KMS-11 (cell line): ENCODE data around the gene FBXL17.

Experiments used
- H2AFZ ChIP-seq: fragments of 200-600 bp; sonication (generic); 2 replicates; pipeline ENCODE4 v1.6.1; 2016; ENCODE audit warnings: antibody characterized with exemption, mixed run types, low read depth
- H3K27ac ChIP-seq: fragments of 200-600 bp; sonication (generic); 2 replicates; pipeline ENCODE4 v1.6.1; 2016; ENCODE audit warnings: mild to moderate bottlenecking, mixed run types
- H3K27me3 ChIP-seq: fragments of 200-600 bp; sonication (generic); 2 replicates; pipeline ENCODE4 v1.6.1; 2017; ENCODE audit warnings: mild to moderate bottlenecking, low read depth, mixed run types, moderate library complexity; ENCODE audit not compliant: insufficient read depth
- H3K36me3 ChIP-seq: fragments of 200-600 bp; sonication (generic); 2 replicates; pipeline ENCODE4 v1.6.1; 2017; ENCODE audit warnings: mild to moderate bottlenecking, mixed run types; ENCODE audit not compliant: insufficient read depth
- H3K4me1 ChIP-seq: fragments of 200-600 bp; sonication (generic); 2 replicates; pipeline ENCODE4 v1.6.1; 2016; ENCODE audit warnings: mild to moderate bottlenecking, low read depth, mixed run types; ENCODE audit not compliant: poor library complexity, severe bottlenecking
- H3K4me2 ChIP-seq: fragments of 200-600 bp; sonication (generic); 2 replicates; pipeline ENCODE4 v1.7.0; 2016; ENCODE audit warnings: mild to moderate bottlenecking, mixed run types
- H3K4me3 ChIP-seq: fragments of 200-600 bp; sonication (generic); IDR thresholded peaks from 2 replicates; pipeline ENCODE4 v1.6.1; 2017; ENCODE audit warnings: low read depth, low read length, mixed read lengths; ENCODE audit not compliant: insufficient read depth
- H3K79me2 ChIP-seq: fragments of 200-600 bp; sonication (generic); 2 replicates; pipeline ENCODE4 v1.6.1; 2016; ENCODE audit warnings: low read depth, mixed run types; ENCODE audit not compliant: insufficient read depth
- H3K9ac ChIP-seq: fragments of 200-600 bp; sonication (generic); 2 replicates; pipeline ENCODE4 v1.6.1; 2016; ENCODE audit warnings: mild to moderate bottlenecking, mixed run types
- H4K20me1 ChIP-seq: fragments of 200-600 bp; sonication (generic); 2 replicates; pipeline ENCODE4 v1.6.1; 2016; ENCODE audit warnings: mild to moderate bottlenecking, mixed run types; ENCODE audit not compliant: insufficient read depth
- CTCF ChIP-seq: fragments of 200-600 bp; sonication (generic); conservative IDR thresholded peaks from 2 replicates; pipeline ENCODE4 v1.6.1; 2017; ENCODE audit warnings: low read depth, mild to moderate bottlenecking, antibody characterized with exemption, low read length, moderate library complexity, mixed read lengths

The FBXL17 gene

GRCh38 chr5:107815109-107815508, 566.8 kb downstream of the FBXL17 start:
- TF ChIP-seq CTCF, result no peak
- Histone ChIP-seq H3K9ac (no peak overlapping the region), H4K20me1 (no peaks in the 10 kb centered on the region), H3K27ac (no peak overlapping the region), H3K4me2 (no peak overlapping the region), H3K36me3 (no peaks in the 10 kb centered on the region), H3K4me1 (no peaks in the 10 kb centered on the region), H3K4me3 (no peak overlapping the region), H3K27me3 (no peaks in the 10 kb centered on the region), H2AFZ (no peak overlapping the region), H3K79me2 (no peaks in the 10 kb centered on the region)

GRCh38 chr5:107814183-107814827, 567.6 kb downstream of the FBXL17 start:
- Histone ChIP-seq H3K27ac (no peak overlapping the region), H2AFZ (no peak overlapping the region), H3K4me3 (no peak overlapping the region), H3K4me1 (no peaks in the 10 kb centered on the region), H4K20me1 (no peaks in the 10 kb centered on the region), H3K9ac (no peak overlapping the region), H3K4me2 (no peak overlapping the region), H3K79me2 (no peaks in the 10 kb centered on the region), H3K27me3 (no peaks in the 10 kb centered on the region), H3K36me3 (no peaks in the 10 kb centered on the region)
- TF ChIP-seq CTCF, result no peak

GRCh38 chr5:107813559-107813958, 568.3 kb downstream of the FBXL17 start:
- Histone ChIP-seq H2AFZ (no peak overlapping the region), H3K4me3 (no peak overlapping the region), H3K27ac (no peak overlapping the region), H3K79me2 (no peaks in the 10 kb centered on the region), H3K9ac (no peak overlapping the region), H3K27me3 (no peaks in the 10 kb centered on the region), H3K4me1 (no peaks in the 10 kb centered on the region), H3K4me2 (no peak overlapping the region), H3K36me3 (no peaks in the 10 kb centered on the region), H4K20me1 (no peaks in the 10 kb centered on the region)
- no peak for TF ChIP-seq CTCF

GRCh38 chr5:107812570-107813141, 569.2 kb downstream of the FBXL17 start:
- Histone ChIP-seq H3K9ac (no peak overlapping the region), H3K79me2 (no peaks in the 10 kb centered on the region), H3K4me2 (no peak overlapping the region), H3K36me3 (no peaks in the 10 kb centered on the region), H3K27me3 (no peaks in the 10 kb centered on the region), H4K20me1 (no peaks in the 10 kb centered on the region), H2AFZ (no peak overlapping the region), H3K27ac (no peak overlapping the region), H3K4me1 (no peaks in the 10 kb centered on the region), H3K4me3 (no peak overlapping the region)
- no peak for TF ChIP-seq CTCF
